ENCODE results near the gene MEF2C. TPM values are rescaled to one million over a fixed set of nuclear protein-coding genes. Genes with fewer than 3 reads are reported as not detected.

Gene MEF2C
- total RNA-seq, 1 donor from 2014 or later, result 0.25 TPM

GRCh38 chr5:88677943-88678769 is 204.8 kb downstream of the MEF2C start:
- intact Hi-C loops (cut with micrococcal nuclease), result loop anchor here (1.0 kb wide), 1 partner anchor 10 kb away; no protein-coding TSS in a partner anchor

GRCh38 chr5:88677376-88677895 is 205.5 kb downstream of the MEF2C start:
- intact Hi-C loops (cut with micrococcal nuclease), result no loop called here

GRCh38 chr5:88676637-88677375 is 206.2 kb downstream of the MEF2C start:
- intact Hi-C loops (cut with micrococcal nuclease), result no loop called here

- intact Hi-C loops (cut with micrococcal nuclease), result loop anchor here (2.0 kb wide), 1 partner anchor 15 kb away; no protein-coding TSS in a partner anchor
Observed at GRCh38 chr5:88675708-88676636, 207.0 kb downstream of the MEF2C start.

DNA sequence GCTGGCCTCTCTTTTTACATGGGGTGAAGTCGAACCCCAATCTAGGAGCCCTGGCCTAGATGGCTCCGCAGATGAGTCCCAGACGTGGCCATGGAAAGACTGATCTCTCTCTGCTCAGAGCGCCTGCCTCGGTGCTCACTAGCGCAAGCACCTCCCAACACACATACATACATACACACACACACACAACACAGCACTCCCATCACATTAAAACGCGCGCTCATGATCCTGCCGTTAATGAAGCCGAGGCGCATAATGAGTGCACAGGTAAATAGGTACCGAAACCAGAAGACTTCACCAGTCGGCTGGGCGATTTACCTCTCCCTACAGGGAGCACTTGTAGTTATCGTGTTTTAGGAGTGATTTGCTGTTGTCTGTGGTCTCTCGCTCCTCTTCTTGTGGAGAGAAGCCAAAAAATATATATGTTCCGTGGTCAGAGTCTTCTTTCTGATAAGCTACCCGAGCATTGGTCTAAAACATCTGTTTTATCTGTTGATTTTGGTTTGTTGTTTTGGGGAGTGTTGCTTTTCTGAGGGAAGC is 207.7 kb downstream of the MEF2C start:
- intact Hi-C loops (cut with micrococcal nuclease), result loop anchor here (2.0 kb wide), 1 partner anchor 14 kb away; no protein-coding TSS in a partner anchor

DNA sequence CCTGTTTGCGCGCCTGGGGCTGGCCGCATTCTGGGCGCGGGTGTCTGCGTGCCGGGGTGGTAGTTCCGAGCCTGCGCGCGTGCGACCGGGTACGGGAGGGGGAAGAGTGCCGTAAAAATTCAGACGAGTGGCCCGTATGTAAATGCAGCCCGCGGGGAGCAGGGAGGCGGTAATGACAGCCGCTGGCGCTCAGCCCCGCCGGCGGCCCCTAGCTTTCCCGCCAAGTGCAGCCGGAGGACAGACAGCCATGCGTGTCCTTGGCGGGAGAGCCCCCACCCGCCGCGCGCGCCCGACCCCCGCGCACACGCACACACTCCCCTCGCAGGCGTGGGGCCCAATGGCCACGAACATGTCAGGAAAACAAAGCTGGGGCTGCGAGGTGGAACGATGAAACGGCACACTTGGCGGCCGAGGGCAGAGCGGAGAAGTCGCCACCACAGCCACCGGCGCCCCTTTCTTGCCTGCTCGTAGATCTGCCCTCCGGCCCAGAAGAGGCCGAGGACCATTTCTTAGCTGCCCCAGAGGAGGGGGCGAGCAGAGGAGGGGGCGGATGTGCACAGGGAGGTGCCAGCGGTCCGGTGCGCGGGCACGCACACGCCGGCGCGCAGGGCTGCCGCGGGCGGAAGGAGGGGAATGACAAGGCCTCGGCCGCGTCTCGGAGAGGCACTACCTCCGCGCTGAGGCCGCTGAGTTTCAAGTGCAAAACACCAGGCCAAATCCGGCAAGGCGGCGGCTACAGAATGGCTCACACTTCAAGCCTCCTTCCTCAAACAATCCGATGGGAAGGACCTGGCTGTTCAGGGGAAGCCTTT is 208.4 kb downstream of the MEF2C start:
- intact Hi-C loops (cut with micrococcal nuclease), result loop anchor here (1.0 to 2.0 kb wide), 2 partner anchors 14 to 17 kb away; no protein-coding TSS in a partner anchor

DNA sequence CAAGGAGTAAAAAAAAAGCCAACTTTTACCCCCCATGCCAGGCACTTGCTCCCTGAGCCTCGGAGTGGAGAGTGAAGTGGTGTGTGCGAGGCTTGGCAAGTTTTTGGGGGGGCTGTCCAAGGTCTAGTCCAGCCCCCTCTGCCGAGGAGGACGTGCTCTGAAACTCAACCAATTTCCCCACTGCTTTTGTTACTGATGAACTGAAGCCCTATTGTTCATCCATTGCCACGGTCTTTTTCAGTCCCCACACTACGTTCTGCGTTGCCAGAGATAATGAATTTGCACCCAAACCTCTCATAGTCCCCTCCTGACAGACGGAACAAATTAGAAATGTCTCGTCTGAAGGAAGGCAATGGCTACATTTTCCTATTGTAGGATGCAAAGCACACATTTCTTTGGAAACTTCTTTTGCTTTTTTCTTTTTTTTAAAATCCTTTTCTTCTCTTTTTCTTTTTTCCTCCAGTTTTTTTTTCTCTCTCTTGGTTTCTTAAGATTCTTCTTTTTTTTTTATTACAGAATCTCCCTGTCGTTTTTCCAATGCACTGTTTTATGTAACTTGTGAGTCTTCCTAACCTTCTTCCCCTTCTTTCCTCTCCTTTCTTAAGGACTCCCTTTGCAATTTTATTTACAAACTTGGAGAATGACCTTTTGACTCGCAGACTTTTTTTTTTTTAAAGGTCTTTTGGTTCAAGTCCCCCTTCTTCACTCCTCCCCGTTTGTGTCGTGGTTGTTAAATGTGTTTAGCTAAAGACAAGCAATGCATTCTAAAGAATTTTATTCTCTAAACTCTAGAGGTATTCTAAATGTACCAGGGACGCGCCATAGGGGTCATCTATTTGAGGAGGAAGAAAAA is 209.5 kb downstream of the MEF2C start:
- intact Hi-C loops (cut with micrococcal nuclease), result loop anchor here (1.0 to 2.0 kb wide), 2 partner anchors 13 to 18 kb away; no protein-coding TSS in a partner anchor

DNA sequence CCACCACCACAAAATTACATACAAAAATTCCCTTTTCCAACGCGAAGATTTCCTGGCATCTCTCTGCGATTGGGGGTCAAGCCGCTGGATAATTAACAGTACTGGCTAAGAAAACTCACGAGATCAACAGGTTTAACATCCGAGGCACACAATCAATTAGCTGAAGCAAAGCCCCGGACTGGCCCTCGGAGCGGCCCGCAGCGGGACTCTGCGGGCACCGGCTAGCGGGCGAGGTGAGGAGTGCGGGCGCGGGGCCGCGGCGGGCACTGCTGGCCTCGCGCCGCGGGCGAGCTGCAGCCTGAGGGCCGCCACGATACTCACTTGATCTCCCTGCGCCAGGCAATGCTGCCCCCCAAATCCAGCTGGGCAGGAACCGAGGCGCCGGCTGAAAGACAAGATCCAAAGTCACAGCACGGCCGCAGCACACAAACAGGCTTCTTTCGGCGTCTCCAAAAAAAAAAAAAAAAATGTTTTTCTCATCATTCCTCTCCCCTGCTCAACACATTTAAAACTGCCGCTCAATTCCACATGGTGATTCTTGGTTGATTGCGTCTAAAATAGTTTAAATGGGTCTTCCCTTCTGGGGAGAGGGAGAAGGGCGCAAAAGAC is 210.2 kb downstream of the MEF2C start:
- intact Hi-C loops (cut with micrococcal nuclease), result no loop called here

DNA sequence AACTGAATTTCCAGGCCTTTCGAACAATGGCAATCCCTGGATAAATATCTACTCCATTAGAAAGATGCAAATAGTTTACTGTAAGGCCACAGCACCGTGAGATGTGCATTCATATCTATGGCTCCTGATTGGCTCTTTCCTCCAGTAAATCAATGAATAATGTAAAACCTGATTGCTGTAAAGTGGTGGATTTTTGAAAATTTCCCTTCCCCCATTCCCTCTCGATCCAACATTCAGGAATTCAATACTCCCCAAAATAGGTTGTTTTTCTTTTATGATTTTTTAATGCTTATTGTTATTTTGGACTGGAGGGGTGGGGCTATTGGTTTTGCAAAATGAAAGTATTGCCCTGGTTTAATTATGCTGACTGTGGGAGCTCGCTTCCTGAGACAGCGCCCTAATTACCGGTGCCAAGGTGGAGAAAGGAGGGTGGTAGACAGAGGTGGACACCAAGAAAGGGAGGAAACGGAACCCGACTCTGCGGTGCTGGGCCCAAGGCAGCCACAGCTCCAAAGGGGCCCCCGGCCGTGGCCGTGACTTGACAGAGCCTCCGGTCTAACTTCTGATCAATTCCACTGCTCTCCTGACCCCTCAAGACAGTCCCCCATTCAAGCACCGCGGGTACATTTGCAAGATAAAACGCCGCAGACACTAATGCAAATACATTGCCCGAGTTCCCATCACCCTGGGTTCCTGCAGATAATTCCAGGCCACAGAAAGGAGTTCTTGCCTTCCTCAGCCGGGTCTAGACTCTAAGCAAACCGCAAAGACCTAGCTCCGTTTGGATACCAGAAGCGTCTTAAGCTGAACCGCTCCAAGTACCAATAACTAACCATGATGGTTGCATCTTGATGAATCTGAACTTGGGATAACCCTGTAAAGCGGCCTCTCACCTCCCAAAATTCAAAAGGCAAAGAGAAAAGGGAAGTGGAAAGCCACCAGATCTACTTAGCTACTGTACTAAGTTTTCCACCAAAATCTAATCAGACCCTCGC is 211.2 kb downstream of the MEF2C start:
- intact Hi-C loops (cut with micrococcal nuclease), result no loop called here

GRCh38 chr5:88671106-88671504 is 211.9 kb downstream of the MEF2C start:
- intact Hi-C loops (cut with micrococcal nuclease), result no loop called here

GRCh38 chr5:88670461-88670860 is 212.5 kb downstream of the MEF2C start:
- intact Hi-C loops (cut with micrococcal nuclease), result no loop called here

DNA sequence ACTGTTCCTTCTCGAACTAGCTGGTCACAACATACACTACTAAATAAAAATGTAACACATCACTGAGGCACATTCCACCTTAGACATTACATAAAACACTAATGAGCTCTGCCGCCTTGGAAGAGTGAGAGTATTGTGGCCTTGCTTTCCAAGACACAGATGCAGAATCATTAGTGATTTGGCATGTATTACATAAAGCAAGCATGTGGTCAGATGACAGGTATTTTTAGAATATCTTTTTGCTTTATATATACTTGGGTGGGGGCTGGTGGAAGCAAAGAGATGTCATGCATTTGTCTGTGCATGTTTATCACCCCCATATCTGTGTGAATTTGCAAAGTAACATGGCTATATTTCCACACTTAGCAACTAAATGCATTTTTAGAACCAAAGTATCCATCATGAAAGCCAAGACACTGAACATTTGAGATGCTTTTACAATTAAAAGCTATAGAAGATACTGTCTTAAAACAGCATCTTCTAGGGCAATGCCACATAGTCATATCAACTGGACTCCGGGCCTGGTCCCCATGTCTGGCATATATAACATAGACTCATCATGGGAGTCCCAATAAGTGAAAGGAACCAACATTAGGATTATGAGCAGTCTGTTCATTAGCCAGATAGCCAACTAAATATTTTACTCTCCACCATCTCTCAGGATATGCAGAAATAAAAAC is 213.5 kb downstream of the MEF2C start:
- intact Hi-C loops (cut with micrococcal nuclease), result loop anchor here (5.0 to 10.0 kb wide), 3 partner anchors 167 to 405 kb away; partner anchors contain the start of genes MEF2C and TMEM161B

DNA sequence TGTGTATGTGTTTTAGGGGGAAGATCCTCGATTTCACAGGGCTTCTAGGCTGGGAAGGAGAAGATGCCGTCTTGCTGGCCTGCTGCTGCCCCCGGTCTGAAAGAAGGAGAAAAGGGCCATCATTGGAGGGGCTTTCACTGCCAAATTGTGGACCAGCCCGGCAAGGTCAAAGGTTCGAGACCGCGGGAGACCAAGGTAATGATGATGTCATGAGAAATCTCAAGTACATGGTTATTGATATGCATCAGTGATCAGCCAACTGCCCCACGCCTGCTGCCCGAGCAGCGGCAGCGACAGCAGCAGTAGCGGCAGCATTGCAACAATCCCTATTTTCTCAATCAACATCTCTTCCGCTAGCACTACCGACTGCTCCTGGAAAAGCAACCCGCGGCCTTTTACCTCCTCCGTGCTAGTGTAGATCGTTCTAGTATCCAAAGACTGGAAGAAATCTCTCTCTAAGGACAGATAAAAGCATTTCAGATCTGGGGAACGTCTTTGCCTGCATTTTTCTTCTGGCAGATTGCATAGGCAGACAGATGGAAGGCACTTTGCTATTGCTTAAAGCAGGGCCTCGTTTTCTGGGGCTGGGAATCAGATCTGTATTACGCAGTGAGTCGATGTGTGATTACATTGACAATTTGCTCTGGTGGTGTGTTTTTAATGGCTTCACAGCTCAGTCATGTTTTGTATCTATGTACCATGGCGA is 215.3 kb downstream of the MEF2C start:
- intact Hi-C loops (cut with micrococcal nuclease), result loop anchor here (2.0 to 10.0 kb wide), 5 partner anchors 19 to 527 kb away; partner anchors contain the start of genes MEF2C and TMEM161B
